ENCODE data around the gene KSR1. TPM values are rescaled to one million over a fixed set of nuclear protein-coding genes. Genes with fewer than 3 reads are reported as not detected.

The KSR1 gene
- total and polyA plus RNA-seq, 2 of the 8 experiments (the other 6 are each of a cell fraction or from before 2014, with no cell fraction given): 14.1 to 34.7 TPM

DNA sequence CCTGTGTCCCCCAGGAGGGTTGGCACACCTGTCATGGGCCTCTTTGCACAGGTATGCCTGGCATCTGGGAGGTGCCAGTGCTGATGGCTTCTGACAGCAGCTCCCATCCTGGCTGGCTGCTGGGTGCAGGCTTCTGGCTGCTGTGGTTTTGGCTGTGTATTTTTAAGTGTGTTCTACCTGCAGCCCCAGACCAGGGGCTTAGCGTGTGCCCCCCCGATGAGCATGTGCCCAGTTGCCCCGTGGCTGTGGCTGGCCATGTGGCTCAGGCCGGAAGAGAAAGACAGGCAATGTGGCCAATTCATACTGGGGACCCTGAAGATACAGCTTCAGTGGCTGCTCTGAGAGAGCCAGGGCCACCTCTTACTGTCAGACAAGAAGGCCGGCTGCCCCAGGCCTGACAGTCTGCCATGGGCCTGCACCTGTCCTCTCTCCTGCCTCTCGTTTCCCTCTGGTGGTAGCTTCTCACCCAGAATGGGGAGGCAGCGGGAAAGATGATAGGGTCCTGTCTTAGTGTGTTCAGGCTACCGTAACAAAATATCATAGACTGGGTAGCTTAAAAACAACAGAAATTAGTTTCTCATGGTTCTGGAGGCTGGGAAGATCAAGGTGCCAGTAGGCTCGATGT lies 137.1 kb downstream of the KSR1 start:
- POLR2A ChIA-PET (ENCODE audit: partially characterized antibody): interaction anchor here (0.8 to 1.0 kb wide), 3 partner anchors 10 to 248 kb away, joined by 3 read pairs; no protein-coding TSS in a partner anchor
- CTCF ChIA-PET (ENCODE audit: partially characterized antibody): interaction anchor here (0.8 to 13.3 kb wide), 14 partner anchors 8 to 211 kb away, joined by 3 to 150 read pairs (median 4); partner anchors contain the start of gene KSR1
- H2BK15ac ChIP-seq (ENCODE audit: low read length): no peak overlapping the region
- TF ChIP-seq SP1 (IDR thresholded peaks at IDR 0.05; ENCODE audit: low read depth, low read length) (no peak), EP300 (IDR thresholded peaks at IDR 0.05; ENCODE audit: borderline replicate concordance in 1 of 2, low read depth in 2 of 2, low read length in 2 of 2) (no peak), EZH2 (IDR thresholded peaks at IDR 0.05; ENCODE audit: low read depth, low read length, severe bottlenecking) (no peak), RAD21 (IDR thresholded peaks at IDR 0.05 in 1 of 2, conservative IDR thresholded peaks at IDR 0.05 in 1 of 2; ENCODE audit: low read depth in 2 of 2, low read length in 2 of 2) (0 out of 4 replicates have a peak, but pooled peaks have one; percentile 10 to 28), FOSL1 (IDR thresholded peaks at IDR 0.05; ENCODE audit: insufficient read depth, low read depth, low read length) (no peak), PHF8 (conservative IDR thresholded peaks at IDR 0.05; ENCODE audit: low read depth, low read length) (no peak), JUND (IDR thresholded peaks at IDR 0.05; ENCODE audit: low read length) (no peak)
- TF ChIP-seq, protein P1, sequence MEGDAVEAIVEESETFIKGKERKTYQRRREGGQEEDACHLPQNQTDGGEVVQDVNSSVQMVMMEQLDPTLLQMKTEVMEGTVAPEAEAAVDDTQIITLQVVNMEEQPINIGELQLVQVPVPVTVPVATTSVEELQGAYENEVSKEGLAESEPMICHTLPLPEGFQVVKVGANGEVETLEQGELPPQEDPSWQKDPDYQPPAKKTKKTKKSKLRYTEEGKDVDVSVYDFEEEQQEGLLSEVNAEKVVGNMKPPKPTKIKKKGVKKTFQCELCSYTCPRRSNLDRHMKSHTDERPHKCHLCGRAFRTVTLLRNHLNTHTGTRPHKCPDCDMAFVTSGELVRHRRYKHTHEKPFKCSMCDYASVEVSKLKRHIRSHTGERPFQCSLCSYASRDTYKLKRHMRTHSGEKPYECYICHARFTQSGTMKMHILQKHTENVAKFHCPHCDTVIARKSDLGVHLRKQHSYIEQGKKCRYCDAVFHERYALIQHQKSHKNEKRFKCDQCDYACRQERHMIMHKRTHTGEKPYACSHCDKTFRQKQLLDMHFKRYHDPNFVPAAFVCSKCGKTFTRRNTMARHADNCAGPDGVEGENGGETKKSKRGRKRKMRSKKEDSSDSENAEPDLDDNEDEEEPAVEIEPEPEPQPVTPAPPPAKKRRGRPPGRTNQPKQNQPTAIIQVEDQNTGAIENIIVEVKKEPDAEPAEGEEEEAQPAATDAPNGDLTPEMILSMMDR (IDR thresholded peaks at IDR 0.05; ENCODE audit: control extremely low read depth in 1 of 3, insufficient read depth in 1 of 3, low read depth in 1 of 3, low read length in 3 of 3): 0 out of 4 replicates have a peak, but pooled peaks of 1 of the 3 experiments have one; percentile 1

More for the DNA sequence above, 137.1 kb downstream of the KSR1 start:
- no peaks in the 10 kb centered on the region for H3K23me2 ChIP-seq (ENCODE audit: low read depth, low read length)
- WGBS, 2 experiments (ENCODE audit: extremely low coverage in 1 of 2, insufficient coverage in 1 of 2, insufficient read length in 1 of 2, insufficient replicate concordance in 2 of 2, low coverage in 1 of 2, low lambda C conversion rate in 2 of 2, missing lambda C conversion rate in 1 of 2): 91% methylated on average over 9 of the region's 9 CpGs; no CpG with 5 or more reads in 1 of the 2 experiments
- no peak overlapping the region for H3K23ac ChIP-seq (ENCODE audit: insufficient read length)
- no peak overlapping the region for H3K9ac ChIP-seq (replicated peaks in 1 of 4; ENCODE audit: extremely low read depth in 1 of 4, low read depth in 3 of 4, low read length in 3 of 4)
- H2AK5ac ChIP-seq (ENCODE audit: low read depth, low read length): no peak overlapping the region
- no peak overlapping the region for H4K8ac ChIP-seq (ENCODE audit: extremely low read depth, insufficient read depth, low read length)
- no peaks in the 10 kb centered on the region for H3K79me1 ChIP-seq (ENCODE audit: low read depth, low read length)
- H2BK20ac ChIP-seq (ENCODE audit: low read length): no peak overlapping the region
- no peaks in the 10 kb centered on the region for H3K27me3 ChIP-seq (replicated peaks in 1 of 4; ENCODE audit: control insufficient read depth in 3 of 4, extremely low read depth in 1 of 4, insufficient read depth in 3 of 4, low read length in 3 of 4)
- H3K14ac ChIP-seq (ENCODE audit: insufficient read length): no peak overlapping the region
- H3K79me2 ChIP-seq (ENCODE audit: control insufficient read depth in 1 of 2, insufficient read depth in 2 of 2, low read length in 2 of 2): no peaks in the 10 kb centered on the region
- DNase-seq (ENCODE audit: low read depth in 1 of 2, low spot score in 2 of 2) (no peak), FAIRE-seq (no peak)
- H2BK120ac ChIP-seq (replicated peaks; ENCODE audit: low read depth, low read length): no peak overlapping the region
- H3K4me2 ChIP-seq (ENCODE audit: insufficient read depth in 1 of 2, low read depth in 2 of 2, low read length in 2 of 2): no peak overlapping the region
- no peaks in the 10 kb centered on the region; a peak in 2 of 8 replicates for H3K36me3 ChIP-seq (ENCODE audit: control insufficient read depth in 2 of 4, insufficient read depth in 4 of 4, low read length in 3 of 4)
- no peak overlapping the region for H2AFZ ChIP-seq (ENCODE audit: low read length)
- no peak overlapping the region for H3K18ac ChIP-seq (ENCODE audit: extremely low read depth, low read length)
- H4K5ac ChIP-seq (ENCODE audit: insufficient read length, low read depth, low read length): no peak overlapping the region
- peaks cover 0 to 2% of the 10 kb centered on the region in 2 experiments for H4K20me1 ChIP-seq (replicated peaks in 1 of 2; ENCODE audit: control insufficient read depth in 1 of 2, insufficient read depth in 2 of 2, low read length in 2 of 2)
- H3K4me3 ChIP-seq (ENCODE audit: extremely low read depth in 1 of 4, insufficient read depth in 2 of 4, low read depth in 3 of 4, low read length in 4 of 4): no peak overlapping the region
- no peak overlapping the region for H3K27ac ChIP-seq (ENCODE audit: low read depth, low read length)
- no peak overlapping the region for H2BK5ac ChIP-seq (ENCODE audit: low read depth, low read length)
- 0 out of 7 replicates have a peak, but pooled peaks cover 0 to 2% (median 0%) of the 10 kb centered on the region in 4 experiments for H3K4me1 ChIP-seq (replicated peaks in 1 of 4; ENCODE audit: control insufficient read depth in 3 of 4, insufficient read depth in 4 of 4, low read length in 3 of 4)
- no peak overlapping the region for H3K4ac ChIP-seq (replicated peaks; ENCODE audit: insufficient read length, low read depth, low read length)
- H3K56ac ChIP-seq (replicated peaks; ENCODE audit: insufficient read length, low read depth, low read length): no peak overlapping the region
- H2BK12ac ChIP-seq (ENCODE audit: low read depth, low read length): no peak overlapping the region
- H3K9me3 ChIP-seq (ENCODE audit: insufficient read depth in 2 of 2, low read depth in 1 of 2, low read length in 1 of 2): no peaks in the 10 kb centered on the region
- H4K91ac ChIP-seq (replicated peaks; ENCODE audit: insufficient read length, low read length): no peak overlapping the region

Data from H1 (cell line).